ENCODE measurements around the gene NAT10.
"Not testable (repeated sequence)": the region's sequence is repeated elsewhere in the genome, so short reads cannot be mapped to it uniquely, and the experiment has no call there.

Gene NAT10

DNA sequence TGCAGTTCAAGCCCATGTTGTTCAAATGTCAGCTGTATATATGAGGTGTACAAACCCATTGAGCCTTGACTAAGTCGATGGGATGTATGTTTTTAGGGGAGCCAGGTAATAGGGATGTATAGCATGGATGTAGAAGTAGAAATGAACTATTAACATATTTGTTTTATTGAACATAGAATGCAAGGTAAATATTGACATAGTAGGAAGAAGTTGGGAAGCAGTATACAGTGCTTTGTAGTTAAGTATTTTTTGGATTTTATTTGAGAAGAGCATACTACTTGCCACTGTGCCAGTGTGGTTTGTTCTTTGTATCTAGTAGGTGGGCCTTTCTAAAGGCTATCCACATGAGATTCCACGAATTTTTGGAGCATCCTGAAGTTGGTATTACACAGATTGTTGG lies 20.8 kb upstream of the NAT10 start:
- TF ChIP-seq, protein P1, sequence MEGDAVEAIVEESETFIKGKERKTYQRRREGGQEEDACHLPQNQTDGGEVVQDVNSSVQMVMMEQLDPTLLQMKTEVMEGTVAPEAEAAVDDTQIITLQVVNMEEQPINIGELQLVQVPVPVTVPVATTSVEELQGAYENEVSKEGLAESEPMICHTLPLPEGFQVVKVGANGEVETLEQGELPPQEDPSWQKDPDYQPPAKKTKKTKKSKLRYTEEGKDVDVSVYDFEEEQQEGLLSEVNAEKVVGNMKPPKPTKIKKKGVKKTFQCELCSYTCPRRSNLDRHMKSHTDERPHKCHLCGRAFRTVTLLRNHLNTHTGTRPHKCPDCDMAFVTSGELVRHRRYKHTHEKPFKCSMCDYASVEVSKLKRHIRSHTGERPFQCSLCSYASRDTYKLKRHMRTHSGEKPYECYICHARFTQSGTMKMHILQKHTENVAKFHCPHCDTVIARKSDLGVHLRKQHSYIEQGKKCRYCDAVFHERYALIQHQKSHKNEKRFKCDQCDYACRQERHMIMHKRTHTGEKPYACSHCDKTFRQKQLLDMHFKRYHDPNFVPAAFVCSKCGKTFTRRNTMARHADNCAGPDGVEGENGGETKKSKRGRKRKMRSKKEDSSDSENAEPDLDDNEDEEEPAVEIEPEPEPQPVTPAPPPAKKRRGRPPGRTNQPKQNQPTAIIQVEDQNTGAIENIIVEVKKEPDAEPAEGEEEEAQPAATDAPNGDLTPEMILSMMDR (conservative IDR thresholded peaks at IDR 0.05; ENCODE audit: low read depth, low read length) = no peak
- no peak overlapping the region for H3K4me3 ChIP-seq (ENCODE audit: low read length)
- no peak for DNase-seq (ENCODE audit: low read depth)

DNA sequence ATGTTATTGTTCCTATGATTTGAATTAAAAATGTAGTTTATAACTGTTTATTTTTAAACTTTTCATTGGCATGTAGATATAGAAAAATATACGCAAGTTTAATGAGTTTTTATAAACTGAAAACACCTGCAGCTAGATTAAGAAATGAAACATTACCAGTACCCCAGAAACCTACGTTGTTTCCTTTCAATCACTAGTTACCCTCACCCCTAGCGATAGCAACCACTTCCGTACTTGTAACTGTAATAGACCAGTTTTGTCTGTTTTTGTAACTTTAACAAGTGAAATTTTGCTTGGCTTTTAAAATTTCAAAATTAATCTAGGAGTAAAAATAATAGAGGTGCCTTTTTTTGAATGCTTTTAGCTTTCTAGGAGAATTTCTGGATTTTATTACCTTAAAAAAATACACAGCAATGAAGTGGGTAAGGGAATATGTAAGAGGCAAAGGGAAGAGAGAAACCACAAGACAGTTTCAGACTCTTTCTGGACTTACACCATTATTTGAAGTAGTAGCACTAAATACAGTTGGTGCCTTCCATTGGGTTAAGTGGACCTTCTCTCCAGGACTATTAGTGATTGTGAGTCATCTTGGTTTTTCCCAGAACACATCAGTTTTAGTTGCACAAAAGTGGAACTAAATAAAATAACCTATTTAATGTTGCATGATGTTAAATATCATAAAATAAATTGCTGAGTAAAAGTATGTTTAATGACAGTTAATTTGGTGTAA lies 18.7 kb upstream of the NAT10 start:
- TF ChIP-seq, protein P1 (conservative IDR thresholded peaks at IDR 0.05; ENCODE audit: low read depth, low read length) = no peak
- no peak for DNase-seq (ENCODE audit: low read depth)
- H3K4me3 ChIP-seq (ENCODE audit: low read length) = no peak overlapping the region

DNA sequence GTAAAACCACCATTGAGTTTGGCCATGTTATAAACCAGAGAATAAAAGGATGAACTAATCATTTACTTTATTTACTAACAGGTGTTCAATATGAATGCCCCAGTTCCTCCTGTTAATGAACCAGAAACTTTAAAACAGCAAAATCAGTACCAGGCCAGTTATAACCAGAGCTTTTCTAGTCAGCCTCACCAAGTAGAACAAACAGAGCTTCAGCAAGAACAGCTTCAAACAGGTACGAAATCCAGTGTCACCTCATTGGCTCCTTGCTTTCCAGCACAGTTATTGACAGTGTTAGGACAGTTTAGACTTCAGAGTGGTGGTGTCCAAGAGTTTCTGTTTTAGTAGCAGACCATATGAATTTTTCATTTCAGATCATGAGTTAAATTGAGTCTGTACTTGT lies 13.6 kb upstream of the NAT10 start:
- TF ChIP-seq, protein P1 (conservative IDR thresholded peaks at IDR 0.05; ENCODE audit: low read depth, low read length) = no peak
- no peak overlapping the region for H3K4me3 ChIP-seq (ENCODE audit: low read length)

DNA sequence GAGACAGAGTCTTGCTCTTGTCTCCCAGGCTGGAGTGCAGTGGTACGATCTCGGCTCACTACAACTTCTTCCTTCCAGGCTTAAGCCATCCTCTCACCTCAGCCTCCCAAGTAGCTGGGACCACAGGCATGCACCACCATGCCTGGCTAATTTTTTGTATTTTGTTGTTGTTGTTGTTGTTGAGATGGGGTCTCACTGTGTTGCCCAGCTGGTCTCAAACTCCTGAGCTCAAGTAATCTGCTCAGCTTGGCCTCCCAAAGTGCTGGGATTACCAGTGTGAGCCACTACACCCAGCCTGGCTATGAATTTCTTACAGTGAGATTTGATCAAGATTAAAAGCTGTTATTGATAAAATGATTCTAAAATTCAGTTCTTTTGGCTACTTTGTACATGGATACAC lies 10.5 kb upstream of the NAT10 start:
- not testable (repeated sequence) for H3K4me3 ChIP-seq (ENCODE audit: low read length); DNase-seq (ENCODE audit: low read depth)

More for the DNA sequence above, 13.6 kb upstream of the NAT10 start:
- no peak for DNase-seq (ENCODE audit: low read depth)

DNA sequence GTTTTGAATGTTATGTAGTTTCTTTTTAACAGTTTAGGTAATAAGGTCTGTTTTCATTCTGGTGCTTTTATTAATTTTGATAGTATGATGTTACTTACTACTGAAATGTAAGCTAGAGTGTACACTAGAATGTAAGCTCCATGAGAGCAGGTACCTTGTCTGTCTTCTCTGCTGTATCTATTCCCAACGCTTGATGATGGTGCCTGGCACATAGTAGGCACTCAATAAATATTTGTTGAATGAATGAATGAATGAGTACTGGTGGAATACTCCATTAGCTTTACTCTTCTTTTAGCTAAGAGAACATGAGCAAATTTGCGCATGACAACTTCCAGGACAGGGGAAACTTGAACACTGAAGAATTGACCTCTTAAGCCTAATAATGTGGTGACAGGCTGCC lies 6.6 kb upstream of the NAT10 start:
- TF ChIP-seq, protein P1 (conservative IDR thresholded peaks at IDR 0.05; ENCODE audit: low read depth, low read length) = no peak
- H3K4me3 ChIP-seq (ENCODE audit: low read length) = no peak overlapping the region
- DNase-seq (ENCODE audit: low read depth) = no peak

DNA sequence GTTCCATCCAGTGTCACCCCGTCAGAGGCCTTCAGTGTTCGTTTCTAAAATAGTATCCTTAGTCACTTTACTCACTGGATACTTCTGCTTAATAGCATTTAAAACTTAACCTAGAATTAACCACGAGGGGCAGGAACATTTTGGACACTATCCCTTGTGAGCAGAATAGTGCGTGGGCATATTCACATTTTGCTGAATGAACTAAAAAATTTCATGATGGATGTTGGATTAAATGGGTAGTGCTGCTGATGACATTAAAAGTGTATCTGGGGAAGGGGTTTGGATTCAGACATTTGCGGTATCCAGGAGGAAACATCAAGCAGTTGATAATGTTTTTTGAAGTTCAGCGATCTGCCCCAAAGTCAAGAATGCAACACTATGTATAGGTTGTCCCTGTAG lies 750 bp upstream of the NAT10 start:
- peak overlapping the region; percentile 79 for H3K4me3 ChIP-seq (ENCODE audit: low read length)
- no peak for DNase-seq (ENCODE audit: low read depth)
- TF ChIP-seq, protein P1 (conservative IDR thresholded peaks at IDR 0.05; ENCODE audit: low read depth, low read length) = no peak

DNA sequence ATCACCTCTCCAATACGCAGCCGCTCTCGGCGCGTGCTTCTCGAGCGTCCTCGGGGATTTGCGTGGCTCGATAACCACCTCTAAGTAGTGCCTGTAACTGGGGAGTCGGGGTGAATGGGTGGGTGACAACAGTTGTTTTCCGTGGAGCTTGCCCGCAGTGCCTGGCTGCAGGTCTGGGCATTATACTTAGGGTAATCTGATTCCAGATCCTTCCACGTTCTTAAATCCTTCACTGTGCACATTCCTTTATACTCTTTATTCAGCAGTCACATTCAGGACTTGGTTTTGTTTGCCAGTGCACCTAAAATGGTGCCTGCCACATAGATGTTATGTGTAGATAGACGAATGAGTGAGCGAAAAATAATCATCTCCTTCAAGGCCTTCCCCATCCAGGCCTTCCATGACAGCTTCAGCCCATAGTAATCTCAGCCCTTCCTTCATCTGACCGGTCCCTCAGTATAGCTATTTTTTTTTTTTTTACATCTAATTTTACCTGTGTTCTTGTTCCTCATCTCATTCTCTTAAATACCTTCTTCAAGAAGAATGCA lies 602 bp downstream of the NAT10 start:
- TF ChIP-seq, protein P1 (conservative IDR thresholded peaks at IDR 0.05; ENCODE audit: low read depth, low read length) = no peak
- peak overlapping the region; percentile 79 for H3K4me3 ChIP-seq (ENCODE audit: low read length)
- DNase-seq (ENCODE audit: low read depth) = no peak
